ENCODE data around the gene SYT12.

- peak; percentile 37; the same call in 1 of the 2 replicates for TF ChIP-seq MAX (CRISPR knock-in tag; IDR thresholded peaks at IDR 0.05)
- no peak for TF ChIP-seq CTCF (IDR thresholded peaks at IDR 0.05)
- no peak for TF ChIP-seq ATF3 (CRISPR knock-in tag; conservative IDR thresholded peaks at IDR 0.05)
- no peak; the same call in 1 of the 2 replicates for TF ChIP-seq TEAD4 (CRISPR knock-in tag; IDR thresholded peaks at IDR 0.05)
- TF ChIP-seq FOXJ3 (CRISPR knock-in tag; IDR thresholded peaks at IDR 0.05; ENCODE audit: borderline replicate concordance): no peak
- TF ChIP-seq ZBTB43 (CRISPR knock-in tag; IDR thresholded peaks at IDR 0.05): no peak
- no peak for TF ChIP-seq ESRRA (CRISPR knock-in tag; IDR thresholded peaks at IDR 0.05; ENCODE audit: borderline replicate concordance)
Measured at GRCh38 chr11:67056267-67057204, 33.6 kb downstream of the SYT12 start, which contains the start of gene RHOD.

Data from WTC11 (cell line).